K562 (cell line): ENCODE results near the gene SP2.

Experiments
- GATAD2A ChIP-seq: fragments of 450-650 bp; IDR thresholded peaks from 2 replicates; pipeline ENCODE4 v1.6.1; 2017
- RREB1 ChIP-seq: fragments of 250-450 bp; sonication (Bioruptor Pico); IDR thresholded peaks from 2 replicates; pipeline ENCODE4 v1.4.0; 2020
- TBP ChIP-seq: optimal IDR thresholded peaks from 2 replicates; pipeline ENCODE3; 2011; ENCODE audit warnings: low read depth, low read length, improper control_type of control experiment
- U2AF2 ChIP-seq: fragments of 200-400 bp; formaldehyde crosslinking; optimal IDR thresholded peaks from 2 replicates; pipeline ENCODE3; 2017; ENCODE audit warnings: low read depth, mild to moderate bottlenecking, low read length
- TF ChIP-seq, protein P1 (sequence below), 2 experiments: fragments of 450-650 bp in 1 of 2; sonication (generic) in 1 of 2; formaldehyde crosslinking; conservative IDR thresholded peaks; 2 replicates each; pipeline versions ENCODE4 v1.4.0 to v1.8.1; 2020 to 2022; ENCODE audit warnings: mild to moderate bottlenecking in 1 of 2, missing genetic modification reagents in 1 of 2
- TF ChIP-seq, protein P2 (sequence below), 3 experiments: IDR thresholded peaks in 2 of 3; conservative IDR thresholded peaks in 1 of 3; 2 replicates each; pipeline ENCODE4 v1.5.1; 2011 to 2012; ENCODE audit warnings: low read length in 3 of 3, mild to moderate bottlenecking in 3 of 3, control low read depth in 2 of 3, improper control_type of control experiment in 1 of 3, inconsistent platforms in 1 of 3, low read depth in 1 of 3, mixed read lengths in 1 of 3, moderate library complexity in 1 of 3; ENCODE audit not compliant: insufficient read depth in 2 of 3

- TF ChIP-seq RREB1 (CRISPR knock-in tag), result no peak
- TF ChIP-seq TBP, result no peak
- TF ChIP-seq, protein P1, sequence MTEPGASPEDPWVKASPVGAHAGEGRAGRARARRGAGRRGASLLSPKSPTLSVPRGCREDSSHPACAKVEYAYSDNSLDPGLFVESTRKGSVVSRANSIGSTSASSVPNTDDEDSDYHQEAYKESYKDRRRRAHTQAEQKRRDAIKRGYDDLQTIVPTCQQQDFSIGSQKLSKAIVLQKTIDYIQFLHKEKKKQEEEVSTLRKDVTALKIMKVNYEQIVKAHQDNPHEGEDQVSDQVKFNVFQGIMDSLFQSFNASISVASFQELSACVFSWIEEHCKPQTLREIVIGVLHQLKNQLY (CRISPR knock-in tag; conservative IDR thresholded peaks at IDR 0.05), result no peak
- TF ChIP-seq U2AF2, result no peak
- no peak for TF ChIP-seq GATAD2A
- TF ChIP-seq, protein P2, sequence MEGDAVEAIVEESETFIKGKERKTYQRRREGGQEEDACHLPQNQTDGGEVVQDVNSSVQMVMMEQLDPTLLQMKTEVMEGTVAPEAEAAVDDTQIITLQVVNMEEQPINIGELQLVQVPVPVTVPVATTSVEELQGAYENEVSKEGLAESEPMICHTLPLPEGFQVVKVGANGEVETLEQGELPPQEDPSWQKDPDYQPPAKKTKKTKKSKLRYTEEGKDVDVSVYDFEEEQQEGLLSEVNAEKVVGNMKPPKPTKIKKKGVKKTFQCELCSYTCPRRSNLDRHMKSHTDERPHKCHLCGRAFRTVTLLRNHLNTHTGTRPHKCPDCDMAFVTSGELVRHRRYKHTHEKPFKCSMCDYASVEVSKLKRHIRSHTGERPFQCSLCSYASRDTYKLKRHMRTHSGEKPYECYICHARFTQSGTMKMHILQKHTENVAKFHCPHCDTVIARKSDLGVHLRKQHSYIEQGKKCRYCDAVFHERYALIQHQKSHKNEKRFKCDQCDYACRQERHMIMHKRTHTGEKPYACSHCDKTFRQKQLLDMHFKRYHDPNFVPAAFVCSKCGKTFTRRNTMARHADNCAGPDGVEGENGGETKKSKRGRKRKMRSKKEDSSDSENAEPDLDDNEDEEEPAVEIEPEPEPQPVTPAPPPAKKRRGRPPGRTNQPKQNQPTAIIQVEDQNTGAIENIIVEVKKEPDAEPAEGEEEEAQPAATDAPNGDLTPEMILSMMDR (IDR thresholded peaks at IDR 0.05 in 2 of 3, conservative IDR thresholded peaks at IDR 0.05 in 1 of 3; ENCODE audit: insufficient read depth in 2 of 3, low read depth in 1 of 3, low read length in 3 of 3), result no peak
These were observed 46.5 kb downstream of the SP2 start for GRCh38 chr17:47942568-47942967.
